GM19468 (cell line): ENCODE measurements around the gene OR52E4.

Experiments
- ATAC-seq: cut with Tn5 transposase; IDR thresholded peaks from one replicate; pipeline ENCODE4 v1.9.1; 2021; ENCODE audit warnings: mild to moderate bottlenecking, moderate library complexity, moderate number of reproducible peaks; ENCODE audit not compliant: unreplicated experiment; ENCODE audit errors: extremely low read depth

OR52E4 gene

GRCh38 chr11:5928271-5928670, 47.8 kb downstream of the OR52E4 start:
- no peak for ATAC-seq

GRCh38 chr11:5928811-5929210, 48.4 kb downstream of the OR52E4 start:
- ATAC-seq, result no peak

GRCh38 chr11:5929571-5930368, 49.3 kb downstream of the OR52E4 start:
- ATAC-seq, result no peak

- no peak for ATAC-seq
These were observed 50.2 kb downstream of the OR52E4 start for GRCh38 chr11:5930614-5931013.

- no peak for ATAC-seq
These were observed 50.6 kb downstream of the OR52E4 start for GRCh38 chr11:5931061-5931460.

- ATAC-seq, result no peak
These were observed 52.2 kb downstream of the OR52E4 start for GRCh38 chr11:5932671-5933070.

GRCh38 chr11:5933116-5933515, 52.7 kb downstream of the OR52E4 start:
- ATAC-seq, result no peak
